Measurements from ENCODE around the gene PLCB3.

PLCB3 gene

GRCh38 chr11:64266339-64266738 lies 15.0 kb downstream of the PLCB3 start:
- DNase-seq (ENCODE audit: low spot score): no peak

GRCh38 chr11:64267207-64267945 lies 16.0 kb downstream of the PLCB3 start:
- DNase-seq (ENCODE audit: low spot score): no peak

DNA sequence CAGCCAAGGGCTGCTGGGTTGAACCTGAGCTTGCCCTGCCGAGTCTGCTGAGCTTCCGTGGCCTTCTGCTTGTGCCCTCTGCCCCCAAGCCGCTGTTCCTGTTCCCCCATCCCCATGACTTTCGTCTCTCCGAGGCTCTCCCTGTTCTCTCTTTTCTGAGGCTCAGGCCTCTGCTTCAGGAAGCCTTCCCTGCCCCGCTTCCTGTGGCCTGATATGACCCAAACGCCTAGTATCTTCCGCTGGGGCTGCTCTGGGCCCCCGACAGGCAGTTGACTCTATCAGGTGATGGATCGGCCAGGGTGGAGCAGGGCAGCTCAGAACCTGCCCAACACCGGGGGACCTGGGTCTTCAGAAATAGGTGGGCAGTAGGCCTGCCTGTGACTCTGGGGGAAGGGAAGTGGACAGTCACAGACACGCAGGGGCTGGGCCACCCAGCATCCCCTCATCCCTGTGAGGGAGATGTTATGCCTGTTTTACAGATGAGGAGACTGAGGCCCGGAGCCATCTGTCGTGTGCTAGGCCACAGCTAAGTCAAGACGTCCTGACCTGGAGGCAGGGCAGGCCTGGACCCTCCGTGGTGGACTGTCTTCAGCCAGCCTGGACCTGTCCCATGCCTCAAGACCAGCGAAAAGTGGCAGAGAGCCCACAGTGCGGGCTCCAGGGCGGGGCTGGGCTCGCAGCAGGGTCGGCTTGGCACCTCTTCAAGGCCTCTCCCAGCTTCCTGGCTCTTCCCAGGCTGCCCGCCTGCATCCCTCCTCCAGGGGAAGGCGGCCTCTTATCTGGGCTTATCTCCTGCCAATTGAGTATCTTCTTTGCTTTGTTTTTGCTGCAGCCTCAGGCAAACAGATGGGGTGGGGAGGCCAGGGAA lies 16.9 kb downstream of the PLCB3 start:
- DNase-seq (ENCODE audit: low spot score): no peak

DNA sequence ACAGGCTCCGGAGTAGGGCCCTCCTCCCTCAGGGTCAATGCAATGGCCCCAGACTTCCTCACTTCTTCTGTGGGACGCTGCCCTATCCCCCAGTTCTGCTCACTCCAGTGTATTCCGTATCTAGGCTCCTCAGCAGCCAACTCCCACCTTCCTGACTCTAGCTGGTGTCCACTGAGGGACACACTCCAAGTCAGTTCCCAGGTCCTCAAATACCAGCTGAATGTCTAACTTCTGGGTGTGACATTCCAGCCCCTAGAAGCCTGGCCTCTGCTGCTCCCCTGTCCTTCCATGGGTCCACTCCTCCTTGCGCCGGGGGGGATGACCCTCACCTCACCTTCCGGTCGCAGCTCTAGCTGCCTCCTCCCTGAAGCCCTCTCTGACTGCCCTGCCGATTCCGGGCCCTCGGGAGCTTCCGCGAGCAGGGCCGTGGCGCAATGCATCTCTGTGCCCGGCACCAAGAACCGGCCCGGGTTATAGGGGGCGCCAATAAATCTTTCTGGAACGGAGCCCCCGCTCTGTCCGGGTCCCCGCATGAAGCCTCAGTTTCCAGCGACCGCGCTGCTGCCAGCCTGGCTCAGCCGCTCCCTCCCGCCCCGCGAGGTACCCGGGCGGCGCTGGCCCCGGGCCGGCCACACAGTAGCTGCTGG lies 17.7 kb downstream of the PLCB3 start:
- peak; percentile 25 for DNase-seq (ENCODE audit: low spot score)

GRCh38 chr11:64269540-64270220 lies 18.4 kb downstream of the PLCB3 start:
- peak; percentile 100 for DNase-seq (ENCODE audit: low spot score)

DNA sequence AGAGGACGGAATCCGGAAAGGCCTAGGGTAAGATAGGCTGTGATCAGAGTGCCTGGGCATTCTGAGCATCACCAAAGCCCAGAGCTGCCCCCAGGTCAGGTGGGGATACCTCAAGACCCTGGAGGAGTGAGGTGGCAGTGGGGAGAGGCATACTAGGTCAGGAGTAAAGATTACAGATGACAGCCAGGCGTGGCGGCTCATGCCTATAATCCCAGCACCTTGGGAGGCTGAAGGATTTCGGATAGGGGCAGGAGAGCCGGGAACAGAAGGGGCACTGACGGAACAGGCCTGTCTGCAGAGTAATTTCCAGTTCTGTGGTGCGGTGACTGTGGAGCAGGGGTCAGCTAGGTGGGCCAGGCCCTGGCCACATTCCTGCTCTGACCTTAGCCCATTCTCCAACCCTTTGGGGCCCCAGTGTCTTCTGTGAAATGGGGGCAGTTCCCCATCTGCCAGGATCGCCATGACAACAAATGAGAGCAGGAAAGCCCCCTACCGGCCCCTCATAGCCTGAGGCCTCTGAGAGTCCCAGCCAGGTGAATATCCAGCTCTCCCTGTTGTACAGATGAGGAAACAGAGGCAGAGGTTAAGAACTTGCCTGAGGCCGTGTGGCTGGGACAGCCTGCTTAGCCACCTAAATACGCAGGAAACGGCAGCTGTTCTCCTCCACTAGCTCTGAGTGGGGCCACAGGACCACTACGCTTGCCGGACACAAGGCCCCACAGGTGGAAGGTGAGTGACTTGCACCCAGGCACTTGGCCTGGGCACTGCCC lies 23.9 kb downstream of the PLCB3 start:
- no peak for DNase-seq (ENCODE audit: low spot score)

GRCh38 chr11:64275841-64276240 lies 24.5 kb downstream of the PLCB3 start:
- no peak for DNase-seq (ENCODE audit: low spot score)

- DNase-seq (ENCODE audit: low spot score): no peak
These were observed 25.5 kb downstream of the PLCB3 start for GRCh38 chr11:64276653-64277431.

DNA sequence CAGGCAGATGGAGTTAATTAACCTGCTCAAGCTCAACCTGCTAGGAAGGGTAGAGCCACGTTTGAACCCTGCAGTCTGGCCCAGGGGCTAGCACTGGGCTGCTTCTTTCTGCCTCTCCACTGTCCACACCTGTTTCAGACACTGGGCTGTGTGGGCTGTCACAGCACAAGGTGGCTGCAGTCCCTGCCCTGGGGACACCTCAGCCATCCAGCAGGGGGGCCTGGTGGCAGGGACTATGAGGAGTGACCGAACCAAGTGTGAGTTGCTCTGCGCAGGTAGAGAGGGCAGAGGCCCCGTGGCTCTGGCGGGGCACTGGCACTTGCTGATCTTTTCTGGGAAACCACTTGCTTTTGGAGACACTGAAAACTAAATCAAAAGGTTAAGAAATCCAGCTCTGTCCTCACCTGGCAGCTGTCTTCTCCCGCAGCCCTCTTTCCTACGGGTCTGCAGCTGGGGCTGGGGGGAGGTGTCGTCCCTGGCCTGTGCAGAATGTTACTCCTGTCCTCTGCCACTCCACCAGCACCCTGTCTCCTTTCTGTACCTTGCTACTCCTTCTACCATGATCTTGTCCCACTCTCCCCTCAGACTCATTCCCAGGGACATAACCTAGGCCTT lies 27.4 kb downstream of the PLCB3 start:
- DNase-seq (ENCODE audit: low spot score): no peak

DNA sequence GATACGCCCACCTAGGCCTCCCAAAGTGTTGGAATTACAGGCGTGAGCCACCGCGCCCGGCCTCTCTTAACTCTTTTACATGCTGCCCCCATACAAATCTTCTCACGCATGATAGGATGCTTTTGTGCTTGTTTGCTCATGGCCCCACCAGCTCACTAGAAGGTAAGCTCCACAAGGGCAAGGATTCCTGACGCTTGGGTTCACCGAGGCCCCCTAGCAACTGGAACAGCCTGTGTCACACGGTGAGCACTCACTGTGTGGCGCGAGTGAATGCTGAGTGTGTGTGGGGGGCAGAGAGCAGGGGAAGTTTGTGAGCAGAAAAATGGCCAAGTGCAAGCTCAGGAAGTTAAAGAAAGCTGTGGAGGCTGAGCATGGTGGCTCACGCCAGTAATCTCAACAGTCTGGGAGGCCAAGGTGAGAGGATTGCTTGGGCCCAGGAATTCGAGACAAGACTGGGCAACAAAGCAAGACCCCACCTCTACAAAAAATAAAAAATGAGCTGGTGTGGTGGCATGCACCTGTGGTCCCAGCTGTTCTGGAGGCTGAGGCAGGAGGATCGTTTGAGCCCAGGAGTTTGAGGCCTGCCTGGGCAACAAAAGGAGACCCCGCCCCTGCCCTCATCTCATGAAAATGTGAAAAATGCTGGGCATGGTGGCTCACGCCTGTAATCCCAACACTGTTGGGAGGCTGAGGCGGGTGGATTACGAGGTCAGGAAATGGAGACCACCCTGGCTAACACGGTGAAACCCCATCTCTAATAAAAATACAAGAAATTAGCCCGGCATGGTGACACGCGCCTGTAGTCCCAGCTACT lies 30.8 kb downstream of the PLCB3 start:
- no peak for DNase-seq (ENCODE audit: low spot score)

DNA sequence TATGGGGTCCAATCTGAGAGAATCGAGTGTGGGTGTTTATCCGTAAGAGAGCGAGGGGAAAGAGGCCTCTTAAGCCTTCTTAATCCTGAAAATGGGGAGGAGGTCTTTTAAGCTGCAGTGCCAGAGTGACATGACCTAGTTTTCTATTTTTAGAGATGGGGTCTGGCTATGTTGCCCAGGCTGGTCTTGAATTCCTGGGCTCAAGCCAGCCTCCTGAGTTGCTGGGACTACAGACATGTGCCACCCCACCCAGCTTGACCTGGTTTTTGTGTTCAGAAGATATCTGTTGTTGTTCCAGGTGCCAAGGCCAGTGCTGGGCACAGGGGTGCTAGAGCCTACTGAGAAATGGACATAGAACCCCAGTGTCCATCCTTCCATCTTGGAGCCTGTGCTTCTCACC lies 31.8 kb downstream of the PLCB3 start:
- no peak for DNase-seq (ENCODE audit: low spot score)

GRCh38 chr11:64284048-64284961 lies 33.0 kb downstream of the PLCB3 start, which contains the start of gene BAD:
Gene BAD (minus strand): TSS chr11:64284665. CDS start chr11:64284368, 297 bp downstream.
- DNase-seq (ENCODE audit: low spot score): peak; percentile 96

GRCh38 chr11:64284962-64285884 lies 33.9 kb downstream of the PLCB3 start, which contains the start of gene GPR137:
Gene GPR137 (plus strand): TSS chr11:64285848. CDS start chr11:64286525, 677 bp downstream.
- DNase-seq (ENCODE audit: low spot score): peak; percentile 77

DNA sequence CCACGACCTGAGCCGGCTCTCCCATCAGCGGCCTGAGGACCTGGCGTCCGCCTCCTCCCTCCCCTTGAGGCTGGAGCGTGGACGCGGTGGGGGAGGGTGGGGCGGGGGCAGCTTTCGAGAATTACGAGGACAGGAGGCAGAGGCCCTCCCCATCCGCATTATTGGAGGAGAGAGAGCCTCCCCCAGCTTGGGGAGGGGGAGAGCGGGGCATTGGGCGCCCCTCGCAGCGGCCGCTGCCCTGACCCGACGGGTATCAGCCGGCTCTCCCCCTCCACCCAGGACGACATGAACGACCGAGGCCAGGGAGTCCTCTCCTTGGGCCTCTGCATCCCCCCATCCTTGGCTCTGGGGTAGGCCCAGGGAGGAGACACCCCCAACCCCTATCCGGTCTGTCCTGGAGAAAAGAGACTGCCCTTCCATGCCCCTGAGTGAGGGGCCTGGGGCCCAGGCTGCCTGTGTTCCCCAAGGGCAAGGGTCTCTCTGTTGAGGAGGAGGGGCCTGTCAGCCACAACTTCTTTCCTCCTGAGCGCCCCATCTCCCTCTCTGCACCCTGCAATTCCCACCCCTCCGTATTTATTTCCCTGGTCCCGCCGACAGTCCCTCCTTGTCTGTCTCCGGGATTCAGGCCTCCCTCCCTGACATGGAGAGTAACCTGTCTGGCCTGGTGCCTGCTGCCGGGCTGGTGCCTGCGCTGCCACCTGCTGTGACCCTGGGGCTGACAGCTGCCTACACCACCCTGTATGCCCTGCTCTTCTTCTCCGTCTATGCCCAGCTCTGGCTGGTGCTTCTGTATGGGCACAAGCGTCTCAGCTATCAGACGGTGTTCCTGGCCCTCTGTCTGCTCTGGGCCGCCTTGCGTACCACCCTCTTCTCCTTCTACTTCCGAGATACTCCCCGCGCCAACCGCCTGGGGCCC lies 34.8 kb downstream of the PLCB3 start:
- no peak for DNase-seq (ENCODE audit: low spot score)

- no peak for DNase-seq (ENCODE audit: low spot score)
These were observed 35.5 kb downstream of the PLCB3 start for GRCh38 chr11:64286801-64287159.

Data from pons (tissue), 1 donor.